ENCODE data around the gene APAF1. TPM values are rescaled to one million over a fixed set of nuclear protein-coding genes. Genes with fewer than 3 reads are reported as not detected.

Gene APAF1
- total and polyA plus RNA-seq, 10 of the 15 experiments (the other 5 are each of a cell fraction or from before 2014, with no cell fraction given), result 4.2 to 19.1 (median 14.2) TPM

DNA sequence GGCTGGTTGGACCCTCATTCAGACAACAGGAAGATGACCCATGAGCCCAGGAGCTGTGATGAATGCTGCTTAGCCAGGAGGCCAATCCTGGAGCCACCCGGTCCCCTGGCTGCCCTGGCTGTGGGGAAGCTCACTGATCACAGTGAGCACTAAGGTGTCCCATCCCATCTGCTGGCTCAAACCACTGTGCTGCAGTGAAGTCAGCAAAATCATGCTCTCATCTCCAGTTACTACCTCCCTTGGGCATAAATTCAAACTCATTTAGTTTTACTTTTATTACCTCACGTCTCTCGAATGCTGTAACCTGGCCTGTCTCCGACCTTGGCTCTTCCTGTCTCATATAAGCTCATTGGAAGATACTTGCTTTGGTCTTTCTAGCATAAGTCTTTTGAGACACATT, 112.4 kb downstream of the APAF1 start:
- WGBS (ENCODE audit: insufficient coverage, insufficient replicate concordance, low lambda C conversion rate, missing lambda C conversion rate), result 0% methylated on average over 4 of the region's 4 CpGs
- Histone ChIP-seq H3K4me3 (no peak overlapping the region), H3K4me2 (ENCODE audit: control insufficient read depth, insufficient read depth) (no peak overlapping the region), H3K27ac (ENCODE audit: control insufficient read depth, insufficient read depth) (no peak overlapping the region), H3K4me1 (ENCODE audit: control insufficient read depth, insufficient read depth, low read length) (peaks cover 5% of the 10 kb centered on the region), H2AFZ (ENCODE audit: control insufficient read depth, low read depth, low read length) (no peak overlapping the region), H3K79me2 (ENCODE audit: control insufficient read depth, insufficient read depth, low read length) (no peaks in the 10 kb centered on the region), H3K9me3 (replicated peaks; ENCODE audit: control insufficient read depth, insufficient read depth, low read length) (no peaks in the 10 kb centered on the region), H3K9ac (ENCODE audit: control insufficient read depth, insufficient read depth, low read length) (no peak overlapping the region), H4K20me1 (ENCODE audit: control insufficient read depth, insufficient read depth) (no peaks in the 10 kb centered on the region), H3K27me3 (replicated peaks in 1 of 2; ENCODE audit: control insufficient read depth in 2 of 2, insufficient read depth in 2 of 2, low read length in 1 of 2) (no peaks in the 10 kb centered on the region; a peak in 1 of 4 replicates), H3K36me3 (ENCODE audit: control insufficient read depth in 2 of 2, insufficient read depth in 2 of 2, low read length in 1 of 2) (no peaks in the 10 kb centered on the region)
- intact Hi-C loops (cut with micrococcal nuclease; ENCODE audit: unreplicated experiment) (no loop called here), in situ Hi-C loops (cut with MboI) (no loop called here)
- FAIRE-seq, result no peak
- POLR2A ChIA-PET, result no interaction called here
- SMC1A ChIA-PET (ENCODE audit: uncharacterized antibody, unreplicated experiment), result interaction anchor here (0.6 to 1.0 kb wide), 2 partner anchors 241 to 841 kb away, joined by 3 read pairs; no protein-coding TSS in a partner anchor
- no peak for DNase-seq (ENCODE audit: low read depth, low spot score)
- CTCF ChIA-PET, result interaction anchor here (0.6 kb wide), 2 partner anchors 12 to 33 kb away, joined by 3 read pairs; no protein-coding TSS in a partner anchor
- no peak for ATAC-seq
- no TSS peak for BruUV-seq (replicated peaks)
- RAD21 ChIA-PET (ENCODE audit: unreplicated experiment), result no interaction called here
- no peak for TF ChIP-seq NRF1 (conservative IDR thresholded peaks at IDR 0.05; ENCODE audit: low read depth, low read length)
- no peak for TF ChIP-seq IKZF2 (IDR thresholded peaks at IDR 0.05)
- no peak for TF ChIP-seq NR2C1 (IDR thresholded peaks at IDR 0.05)
- no peak for TF ChIP-seq DPF2 (IDR thresholded peaks at IDR 0.05)

DNA sequence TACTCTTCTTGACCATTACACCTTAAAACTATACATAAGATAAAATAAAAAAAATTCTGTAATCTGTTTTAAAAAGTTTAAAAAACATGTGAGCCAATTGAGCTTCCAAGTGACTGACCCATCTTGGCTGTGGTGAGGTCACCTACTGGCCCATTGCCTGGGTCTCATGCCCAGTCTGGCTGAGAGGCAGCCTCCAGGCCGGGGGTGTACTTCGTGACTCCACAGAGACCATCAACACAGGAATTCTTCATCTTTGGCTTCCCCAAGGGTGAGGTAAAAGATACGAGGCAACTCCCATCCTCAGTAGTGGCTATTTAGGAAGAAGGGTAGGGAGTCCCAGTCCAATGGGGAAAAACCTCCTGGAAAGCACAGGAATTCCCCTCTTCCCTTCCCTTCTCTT, 113.2 kb downstream of the APAF1 start:
- POLR2A ChIA-PET, result no interaction called here
- H3K36me3 ChIP-seq (ENCODE audit: control insufficient read depth in 2 of 2, insufficient read depth in 2 of 2, low read length in 1 of 2), result no peaks in the 10 kb centered on the region
- BruUV-seq (replicated peaks), result no TSS peak
- 41% methylated on average over 3 of the region's 3 CpGs for WGBS (ENCODE audit: insufficient coverage, insufficient replicate concordance, low lambda C conversion rate, missing lambda C conversion rate)
- no peaks in the 10 kb centered on the region for H4K20me1 ChIP-seq (ENCODE audit: control insufficient read depth, insufficient read depth)
- DNase-seq (ENCODE audit: low read depth, low spot score), result no peak
- no peak overlapping the region for H3K4me2 ChIP-seq (ENCODE audit: control insufficient read depth, insufficient read depth)
- no peaks in the 10 kb centered on the region for H3K9me3 ChIP-seq (replicated peaks; ENCODE audit: control insufficient read depth, insufficient read depth, low read length)
- no peak overlapping the region for H2AFZ ChIP-seq (ENCODE audit: control insufficient read depth, low read depth, low read length)
- no peaks in the 10 kb centered on the region; a peak in 1 of 4 replicates for H3K27me3 ChIP-seq (replicated peaks in 1 of 2; ENCODE audit: control insufficient read depth in 2 of 2, insufficient read depth in 2 of 2, low read length in 1 of 2)
- no peak overlapping the region for H3K4me3 ChIP-seq
- H3K79me2 ChIP-seq (ENCODE audit: control insufficient read depth, insufficient read depth, low read length), result no peaks in the 10 kb centered on the region
- intact Hi-C loops (cut with micrococcal nuclease; ENCODE audit: unreplicated experiment) (no loop called here), in situ Hi-C loops (cut with MboI) (no loop called here)
- SMC1A ChIA-PET (ENCODE audit: uncharacterized antibody, unreplicated experiment), result interaction anchor here (1.2 to 1.7 kb wide), 2 partner anchors 18 to 34 kb away, joined by 3 to 5 read pairs; no protein-coding TSS in a partner anchor
- CTCF ChIA-PET, result interaction anchor here (1.1 kb wide), 1 partner anchor 16 kb away, joined by 3 read pairs; no protein-coding TSS in a partner anchor
- ATAC-seq, result no peak
- RAD21 ChIA-PET (ENCODE audit: unreplicated experiment), result no interaction called here
- no peak for TF ChIP-seq SIN3A (IDR thresholded peaks at IDR 0.05; ENCODE audit: low read depth, low read length)
- TF ChIP-seq ZNF207 (IDR thresholded peaks at IDR 0.05; ENCODE audit: borderline replicate concordance), result no peak
- no peak for FAIRE-seq
- H3K27ac ChIP-seq (ENCODE audit: control insufficient read depth, insufficient read depth), result no peak overlapping the region
- no peak overlapping the region for H3K9ac ChIP-seq (ENCODE audit: control insufficient read depth, insufficient read depth, low read length)
- peaks cover 5% of the 10 kb centered on the region for H3K4me1 ChIP-seq (ENCODE audit: control insufficient read depth, insufficient read depth, low read length)
